Gastrocnemius medialis (tissue), 4 donors: Measurements from ENCODE around the gene DEF6.

ENCODE experiments used
- CTCF ChIP-seq, 5 experiments: fragments of 450-650 bp in 3 of 5; fragments of 200-600 bp in 2 of 5; sonication (generic) in 2 of 5; IDR thresholded peaks in 4 of 5; conservative IDR thresholded peaks in 1 of 5; 1 replicate in 4 of 5; 2 replicates in 1 of 5; pipeline ENCODE4 v1.5.1; 2016 to 2019; ENCODE audit warnings: antibody characterized with exemption in 5 of 5, mild to moderate bottlenecking in 3 of 5, moderate library complexity in 3 of 5
- POLR2A ChIP-seq, 2 donors: fragments of 450-650 bp; IDR thresholded peaks; one replicate each; pipeline ENCODE4 v1.6.1; 2017; ENCODE audit warnings: antibody characterized with exemption in 2 of 2, mild to moderate bottlenecking in 2 of 2, moderate library complexity in 2 of 2

GRCh38 chr6:35305117-35305516 lies 7.5 kb downstream of the DEF6 start:
- no peak for TF ChIP-seq CTCF (IDR thresholded peaks at IDR 0.05 in 4 of 5, conservative IDR thresholded peaks at IDR 0.05 in 1 of 5)
- no peak for TF ChIP-seq POLR2A (IDR thresholded peaks at IDR 0.05)
